Testis (tissue), 3 donors: Measurements from ENCODE around the gene METAP1D. TPM values are rescaled to one million over a fixed set of nuclear protein-coding genes. Genes with fewer than 3 reads are reported as not detected.
"Not testable (repeated sequence)": the region's sequence is repeated elsewhere in the genome, so short reads cannot be mapped to it uniquely, and the experiment has no call there.

ENCODE experiments used
- DNase-seq: peaks from one replicate; pipeline ENCODE4 v3.0.0-alpha.2; 2019
- H3K27ac ChIP-seq, 2 donors: fragments of 200-600 bp; sonication (generic); one replicate each; pipeline ENCODE4 v1.5.1; 2019
- H3K27me3 ChIP-seq: fragments of 200-600 bp; sonication (generic); one replicate; pipeline ENCODE4 v1.5.1; 2019
- H3K36me3 ChIP-seq: fragments of 200-600 bp; sonication (generic); one replicate; pipeline ENCODE4 v1.5.1; 2017; ENCODE audit warnings: low read depth; ENCODE audit errors: missing control alignments
- H3K4me1 ChIP-seq: fragments of 200-600 bp; sonication (generic); one replicate; pipeline ENCODE4 v1.5.1; 2019
- H3K4me3 ChIP-seq, 2 donors: fragments of 200-600 bp; sonication (generic); one replicate each; pipeline ENCODE4 v1.5.1; 2017 to 2019
- H3K9me3 ChIP-seq: fragments of 200-600 bp; sonication (generic); one replicate; pipeline ENCODE4 v1.5.1; 2017
- CTCF ChIP-seq, 3 experiments: fragments of 450-650 bp in 2 of 3; fragments of 200-600 bp in 1 of 3; sonication (generic) in 1 of 3; IDR thresholded peaks; one replicate each; pipeline ENCODE4 v1.5.1; 2016 to 2019; ENCODE audit warnings: antibody characterized with exemption in 3 of 3, mild to moderate bottlenecking in 2 of 3, moderate library complexity in 1 of 3
- POLR2A ChIP-seq: fragments of 450-650 bp; IDR thresholded peaks from one replicate; pipeline ENCODE4 v1.6.1; 2017; ENCODE audit warnings: antibody characterized with exemption, mild to moderate bottlenecking, moderate library complexity
- WGBS, 2 donors: methylation state at CpG; one replicate each; pipeline ENCODE4 v1.1.5; 2018; 5-methylcytosine and 5-hydroxymethylcytosine counted together
- intact Hi-C: fragments of 100-400 bp; cut with DNase I; formaldehyde crosslinking; loops from one replicate; pipeline ENCODE4 v1.15.1; 2023; ENCODE audit warnings: low total_unique reads
- polyA plus RNA-seq: library from polyadenylated mRNA; stranded (reverse); fragments of 350-450 nt; fragmentation: Illumina TruSeq; extraction: RNeasy Lipid Tissue Mini Kit (QIAGEN cat#74804); gene quantifications from one replicate; pipeline ENCODE4 v1.2.3, GENCODE V29; 2014; ENCODE audit warnings: low read depth, low replicate concordance; ENCODE audit not compliant: insufficient read depth
- total RNA-seq, 2 donors: library from RNA; depleted of rRNA; stranded (reverse); fragments of >200 nt; gene quantifications; one replicate each; pipeline ENCODE4 v1.2.3, GENCODE V29; 2016

Gene METAP1D
- total and polyA plus RNA-seq, 3 donors from 2014 or later = 4.5 to 15.3 (median 13.6) TPM

- intact Hi-C loops = no loop called here
- WGBS, 2 donors = 90 to 94% methylated on average over 9 of the region's 9 CpGs
- Histone ChIP-seq H3K4me3 (no peak overlapping the region), H3K4me1 (no peaks in the 10 kb centered on the region), H3K9me3 (no peaks in the 10 kb centered on the region), H3K27me3 (no peaks in the 10 kb centered on the region), H3K27ac (no peak overlapping the region), H3K36me3 (no peaks in the 10 kb centered on the region)
- TF ChIP-seq POLR2A (no peak), CTCF (IDR thresholded peaks at IDR 0.05) (no peak)
- DNase-seq = no peak
Observed at GRCh38 chr2:172063446-172063845, 63.7 kb downstream of the METAP1D start.

GRCh38 chr2:172065111-172065510 is 65.4 kb downstream of the METAP1D start:
- Histone ChIP-seq H3K9me3 (no peaks in the 10 kb centered on the region), H3K27me3 (no peaks in the 10 kb centered on the region), H3K36me3 (no peaks in the 10 kb centered on the region), H3K27ac (no peak overlapping the region), H3K4me3 (no peak overlapping the region), H3K4me1 (no peaks in the 10 kb centered on the region)
- 79 to 80% methylated on average over 4 of the region's 4 CpGs for WGBS, 2 donors
- TF ChIP-seq CTCF (IDR thresholded peaks at IDR 0.05) (no peak), POLR2A (no peak)
- intact Hi-C loops = no loop called here
- no peak for DNase-seq

GRCh38 chr2:172066394-172066886 is 66.7 kb downstream of the METAP1D start:
- intact Hi-C loops = no loop called here
- DNase-seq = no peak
- H3K9me3 ChIP-seq = no peaks in the 10 kb centered on the region
- no peak overlapping the region for H3K4me3 ChIP-seq
- H3K36me3 ChIP-seq = no peaks in the 10 kb centered on the region
- H3K27me3 ChIP-seq = no peaks in the 10 kb centered on the region
- no peak overlapping the region for H3K27ac ChIP-seq
- TF ChIP-seq POLR2A = no peak
- WGBS, 2 donors = 89 to 93% methylated on average over 4 of the region's 4 CpGs
- no peaks in the 10 kb centered on the region for H3K4me1 ChIP-seq

GRCh38 chr2:172067905-172068304 is 68.2 kb downstream of the METAP1D start:
- WGBS, 2 donors = 94 to 96% methylated on average over 4 of the region's 4 CpGs
- H3K4me1 ChIP-seq, H3K27ac ChIP-seq, H3K36me3 ChIP-seq, DNase-seq, H3K9me3 ChIP-seq, H3K27me3 ChIP-seq, intact Hi-C loops, H3K4me3 ChIP-seq: not testable (repeated sequence)

GRCh38 chr2:172070936-172071335 is 71.2 kb downstream of the METAP1D start:
- no peaks in the 10 kb centered on the region for H3K4me1 ChIP-seq
- no peak for TF ChIP-seq POLR2A
- no peak for TF ChIP-seq CTCF (IDR thresholded peaks at IDR 0.05)
- H3K36me3 ChIP-seq = no peaks in the 10 kb centered on the region
- no peak for DNase-seq
- H3K4me3 ChIP-seq = no peak overlapping the region
- WGBS, 2 donors = 87 to 93% methylated on average over 1 of the region's 1 CpG
- H3K27ac ChIP-seq = no peak overlapping the region
- intact Hi-C loops = no loop called here
- H3K27me3 ChIP-seq = no peaks in the 10 kb centered on the region
- H3K9me3 ChIP-seq = no peaks in the 10 kb centered on the region

GRCh38 chr2:172072303-172072702 is 72.5 kb downstream of the METAP1D start:
- no peak for DNase-seq
- Histone ChIP-seq H3K4me1 (no peaks in the 10 kb centered on the region), H3K27ac (no peak overlapping the region), H3K9me3 (no peaks in the 10 kb centered on the region), H3K27me3 (no peaks in the 10 kb centered on the region), H3K36me3 (no peaks in the 10 kb centered on the region), H3K4me3 (no peak overlapping the region)
- WGBS, 2 donors = 90 to 97% methylated on average over 3 of the region's 3 CpGs
- intact Hi-C loops = no loop called here
- no peak for TF ChIP-seq CTCF (IDR thresholded peaks at IDR 0.05)
- TF ChIP-seq POLR2A = no peak
